C4-2B (cell line): ENCODE data around the gene CLIP4.

ENCODE experiments used
- CTCF ChIP-seq: fragments of 450-650 bp; conservative IDR thresholded peaks from 2 replicates; pipeline ENCODE4 v1.5.1; 2017; ENCODE audit warnings: mild to moderate bottlenecking
- ZFX ChIP-seq: fragments of 450-650 bp; IDR thresholded peaks from 2 replicates; pipeline ENCODE4 v1.6.1; 2017

- TF ChIP-seq CTCF = no peak
- no peak for TF ChIP-seq ZFX
Observed at GRCh38 chr2:29124504-29124903, 9.3 kb downstream of the CLIP4 start.
